Dermis microvascular lymphatic vessel endothelial cell (primary cell): ENCODE measurements around the gene SIGMAR1. TPM values are rescaled to one million over a fixed set of nuclear protein-coding genes. Genes with fewer than 3 reads are reported as not detected.
"Not testable (repeated sequence)": the region's sequence is repeated elsewhere in the genome, so short reads cannot be mapped to it uniquely, and the experiment has no call there.

Experiments used
- DNase-seq, 2 donors: peaks; one replicate each; pipeline versions ENCODE4 v3.0.0 to v3.0.0-alpha.2; 2010; ENCODE audit warnings: low read depth in 2 of 2
- total RNA-seq: library from RNA; depleted of rRNA; stranded (reverse); fragments of >200 nt; gene quantifications from 2 replicates; pipeline ENCODE4 v1.2.1, GENCODE V29; 2014

The SIGMAR1 gene
- total RNA-seq, 1 donor from 2014 or later = 34.9 TPM

GRCh38 chr9:34655394-34655793 is 17.8 kb upstream of the SIGMAR1 start:
- DNase-seq = no peak

- peak in 1 of 2 donors; percentile 25 for DNase-seq
These were observed 16.9 kb upstream of the SIGMAR1 start for GRCh38 chr9:34654323-34655051.

GRCh38 chr9:34653151-34654072 is 15.8 kb upstream of the SIGMAR1 start:
- peak in 1 of 2 donors; percentile 38 for DNase-seq

- no peak for DNase-seq
These were observed 15.0 kb upstream of the SIGMAR1 start for GRCh38 chr9:34652602-34653000.

- peak; percentile 82 to 89 for DNase-seq
These were observed 14.5 kb upstream of the SIGMAR1 start, which contains the start of gene IL11RA for GRCh38 chr9:34651876-34652601. Gene IL11RA (plus strand): TSS chr9:34652185. CDS start chr9:34655218, 3,033 bp downstream.

- peak in 1 of 2 donors; percentile 25 for DNase-seq
These were observed 13.7 kb upstream of the SIGMAR1 start for GRCh38 chr9:34651321-34651720.

GRCh38 chr9:34650816-34651215 is 13.2 kb upstream of the SIGMAR1 start:
- DNase-seq = no peak

GRCh38 chr9:34648673-34649072 is 11.1 kb upstream of the SIGMAR1 start:
- no peak for DNase-seq

- no peak for DNase-seq
These were observed 10.1 kb upstream of the SIGMAR1 start for GRCh38 chr9:34647651-34648050.

GRCh38 chr9:34647084-34647403 is 9.5 kb upstream of the SIGMAR1 start:
- no peak for DNase-seq

GRCh38 chr9:34646211-34647083 is 8.9 kb upstream of the SIGMAR1 start, which contains the start of gene GALT:
Gene GALT (plus strand): TSS chr9:34646675. CDS start chr9:34646705, 30 bp downstream.
- DNase-seq = peak; percentile 81 to 91

GRCh38 chr9:34644766-34645314 is 7.3 kb upstream of the SIGMAR1 start:
- DNase-seq = no peak

- DNase-seq = no peak
These were observed 5.1 kb upstream of the SIGMAR1 start for GRCh38 chr9:34642679-34643078.

- DNase-seq = not testable (repeated sequence)
These were observed 1.7 kb upstream of the SIGMAR1 start for GRCh38 chr9:34639322-34639721.

GRCh38 chr9:34638138-34638445 is 505 bp upstream of the SIGMAR1 start:
- no peak for DNase-seq

- no peak for DNase-seq
These were observed 714 bp downstream of the SIGMAR1 start for GRCh38 chr9:34636791-34637355.

GRCh38 chr9:34635556-34635955 is 2.0 kb downstream of the SIGMAR1 start:
- DNase-seq = no peak

GRCh38 chr9:34634551-34635248 is 2.9 kb downstream of the SIGMAR1 start:
- DNase-seq = no peak

GRCh38 chr9:34633851-34634550 is 3.6 kb downstream of the SIGMAR1 start:
- peak in 1 of 2 donors; percentile 75 for DNase-seq
